ENCODE data around the gene CDYL2.

CDYL2 gene

DNA sequence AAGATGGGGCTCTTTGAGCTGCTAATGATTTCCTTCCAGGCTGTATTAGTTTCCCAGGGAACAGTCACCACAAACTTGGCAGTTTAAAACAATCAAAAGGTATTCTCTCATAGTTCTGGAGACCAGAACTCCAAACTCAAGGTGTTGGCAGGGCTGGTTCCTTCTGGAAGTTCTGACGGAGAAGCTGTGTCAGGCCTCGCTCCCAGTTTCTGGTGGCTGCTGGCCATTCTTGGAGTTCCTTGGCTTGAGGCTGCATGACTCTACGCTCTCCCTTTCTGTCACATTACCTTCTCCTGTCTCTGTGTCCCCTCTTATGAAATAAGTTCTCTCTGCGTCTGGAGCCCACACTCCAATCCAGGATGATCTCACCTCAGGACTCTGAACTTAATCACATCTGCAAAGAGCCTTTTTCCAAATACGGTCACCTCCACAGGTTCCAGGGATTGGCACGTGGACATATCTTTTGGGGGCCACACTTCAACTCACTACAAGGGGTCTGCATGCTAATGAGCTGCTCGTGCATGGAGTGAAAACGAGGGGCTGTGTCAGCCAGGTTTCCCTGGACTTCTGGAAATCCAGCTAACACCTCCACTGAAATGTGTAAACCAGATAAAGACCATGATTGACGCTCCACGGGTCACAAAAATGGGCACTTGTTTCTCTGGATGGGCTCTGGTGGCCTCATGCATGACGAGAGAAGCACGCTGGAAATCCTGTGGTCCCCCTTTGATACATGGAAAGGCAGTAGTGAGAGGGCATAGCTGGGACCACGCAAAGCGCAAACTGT lies 185.3 kb downstream of the CDYL2 start:
- no peak for DNase-seq

GRCh38 chr16:80616362-80616761 lies 188.0 kb downstream of the CDYL2 start:
- no peak for DNase-seq

DNA sequence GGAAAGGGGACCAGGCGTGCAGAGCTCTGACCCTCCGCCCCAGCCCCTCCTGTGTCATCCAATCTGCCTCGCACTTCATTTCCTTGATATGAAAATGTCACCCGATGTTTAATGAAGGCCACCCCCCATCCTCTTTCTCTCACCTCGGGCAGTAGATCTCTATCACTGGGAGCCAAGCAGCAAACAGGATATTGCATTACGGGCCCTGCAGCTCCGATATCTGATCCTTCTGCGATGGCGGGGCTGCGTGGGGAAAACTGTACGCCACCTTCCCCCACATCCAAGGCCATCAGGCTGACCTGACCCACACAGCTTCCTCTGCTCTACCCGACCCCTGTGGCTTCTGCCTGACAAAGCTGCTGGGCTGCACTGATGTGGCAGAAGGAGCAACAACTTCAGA lies 188.7 kb downstream of the CDYL2 start:
- no peak for DNase-seq

DNA sequence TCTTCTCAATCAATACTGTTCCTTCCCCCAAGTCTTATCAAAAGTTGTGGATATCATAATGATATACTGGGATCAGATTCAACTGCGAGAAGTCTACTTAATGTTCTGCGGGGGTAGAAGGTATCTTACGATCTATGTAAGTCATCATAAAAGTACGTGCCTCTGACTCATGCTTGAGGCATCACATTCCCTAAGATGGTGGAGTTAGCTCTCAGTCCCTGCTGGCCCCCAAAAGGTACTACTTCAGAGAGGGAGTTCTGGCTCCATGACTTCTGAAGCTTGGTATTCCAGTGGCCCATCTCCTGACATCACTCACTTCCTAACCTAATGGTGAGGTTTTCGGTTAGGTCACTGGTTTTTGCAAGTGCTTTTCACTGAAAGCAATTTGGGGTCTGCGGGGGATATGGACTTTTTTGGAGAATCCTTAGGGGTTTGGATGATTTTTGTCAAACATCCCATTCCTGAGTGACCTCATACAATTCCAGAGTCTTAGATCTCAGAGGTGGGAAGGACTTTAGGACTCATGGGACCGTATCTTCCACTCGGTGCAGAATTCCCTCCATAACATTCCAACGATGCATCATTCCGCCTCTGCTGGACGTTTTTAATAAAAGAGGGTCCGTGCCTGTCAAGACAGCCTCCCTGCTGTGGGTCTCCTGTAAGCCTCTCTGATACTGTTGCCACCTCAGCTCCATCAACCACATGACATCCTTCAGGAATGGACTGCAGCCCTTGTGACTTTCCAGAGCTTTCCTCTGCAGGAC lies 189.3 kb downstream of the CDYL2 start:
- DNase-seq, result no peak

DNA sequence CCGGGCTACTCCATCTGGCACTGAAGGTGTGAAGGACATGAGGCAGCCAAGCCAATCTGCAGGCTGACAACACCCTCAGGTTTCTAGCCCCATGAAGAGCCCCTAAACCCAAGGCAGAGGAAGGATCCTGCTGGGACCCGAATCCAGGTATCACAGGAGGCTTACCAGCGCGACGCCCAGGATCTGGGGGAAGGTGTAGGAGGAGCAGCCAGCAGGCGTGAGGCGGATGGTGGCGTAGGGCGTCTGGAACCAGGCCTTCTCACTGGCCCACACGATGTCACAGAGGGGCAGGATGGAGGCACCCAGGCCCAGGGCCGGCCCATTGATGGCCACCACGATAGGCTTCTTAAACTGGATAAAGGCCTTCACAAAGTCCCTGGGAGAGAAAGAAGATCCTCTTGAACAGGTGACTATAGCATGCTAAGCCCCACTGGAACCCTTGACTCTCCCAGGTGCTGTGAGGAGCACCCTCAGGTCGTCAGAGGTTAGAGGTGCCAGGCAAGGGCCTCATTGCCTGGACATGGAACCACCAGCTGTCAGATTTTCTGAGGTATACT lies 191.9 kb downstream of the CDYL2 start:
- DNase-seq, result no peak

DNA sequence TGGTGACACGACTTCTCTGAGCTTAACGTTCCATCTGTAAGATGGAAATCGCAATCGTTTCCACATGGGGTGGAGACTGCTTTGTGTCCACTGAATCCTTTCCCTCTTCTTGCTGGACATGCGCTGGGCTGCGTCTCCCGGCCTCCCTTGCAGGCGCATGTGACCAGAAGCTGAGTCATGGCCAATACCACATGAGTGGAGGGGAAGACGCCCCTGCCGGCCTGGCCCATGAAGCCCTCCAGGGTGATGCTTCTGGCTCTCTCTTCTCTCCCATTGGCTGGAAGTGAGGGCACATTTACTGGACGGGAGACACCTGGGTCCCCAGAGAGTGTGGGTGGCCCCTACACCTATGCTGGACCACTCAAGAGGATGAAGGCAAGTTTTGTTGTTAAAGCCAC lies 192.5 kb downstream of the CDYL2 start:
- DNase-seq, result no peak

DNA sequence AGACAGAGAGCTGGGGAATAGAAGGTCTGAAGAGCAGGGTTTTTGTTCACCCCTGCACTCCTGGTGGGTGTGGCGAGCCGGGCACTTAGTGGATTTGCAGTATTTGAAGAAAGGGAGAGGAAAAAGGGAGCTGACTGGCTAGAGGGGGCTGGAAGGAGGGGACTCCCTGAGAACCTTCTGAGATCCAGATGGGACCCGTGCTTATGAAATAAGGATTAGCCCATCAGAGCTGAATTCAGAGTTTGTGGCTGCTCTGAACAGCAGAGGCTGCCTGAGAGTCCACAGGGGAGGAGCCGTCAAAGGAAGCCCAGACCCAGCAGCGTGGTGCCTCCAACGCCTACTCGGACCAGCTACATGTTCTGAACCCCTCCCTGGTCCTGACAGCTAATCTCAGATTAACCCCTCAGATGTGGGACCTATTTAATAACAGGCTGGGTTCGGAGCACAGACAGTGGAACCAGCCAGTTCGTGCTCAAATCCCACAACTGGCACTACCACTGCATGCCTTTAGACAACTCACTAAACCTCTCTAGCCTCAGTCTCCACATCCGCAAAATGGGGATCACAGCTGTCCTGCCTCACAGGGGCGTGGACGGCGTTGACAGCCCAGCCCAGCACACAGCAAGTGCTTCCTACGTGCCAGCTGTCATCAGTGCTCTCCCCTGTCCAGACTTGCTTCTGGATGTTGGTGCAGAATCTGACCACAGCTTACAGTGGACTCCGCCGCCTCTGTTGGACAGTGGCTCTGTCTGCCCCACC lies 193.0 kb downstream of the CDYL2 start:
- no peak for DNase-seq

DNA sequence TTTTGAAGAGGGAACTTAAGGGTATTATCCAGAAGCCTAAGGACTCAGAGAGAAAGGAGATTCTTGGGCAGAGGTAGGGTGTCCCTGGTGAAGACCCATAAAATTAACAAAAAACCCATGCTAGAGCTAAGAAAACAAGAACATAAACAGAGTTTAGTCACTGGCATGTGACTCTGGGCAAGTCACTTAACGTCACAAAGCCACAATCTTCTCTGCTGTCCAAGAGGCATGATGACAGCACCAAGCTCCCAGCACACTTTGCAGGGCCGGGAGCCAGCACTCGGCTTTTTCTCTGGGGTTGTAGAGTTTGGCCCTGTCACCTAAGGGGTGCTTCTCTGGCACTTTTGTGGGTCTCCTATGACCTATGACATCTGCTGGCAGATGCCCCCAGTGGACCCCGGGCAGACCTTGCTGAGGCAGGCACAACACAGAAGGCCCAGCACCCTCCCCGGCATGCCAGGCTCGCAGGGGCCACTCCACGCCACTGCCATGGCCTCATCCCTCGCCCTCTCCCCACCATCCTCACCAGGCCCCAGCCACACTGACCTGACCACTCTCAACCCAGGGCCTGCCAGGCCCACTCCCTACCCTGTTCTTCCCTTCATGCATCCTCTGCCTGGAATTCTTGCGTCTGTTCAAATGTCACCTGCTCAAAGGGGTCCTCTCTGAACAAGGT lies 193.8 kb downstream of the CDYL2 start:
- DNase-seq, result no peak

- DNase-seq, result no peak
Measured at GRCh38 chr16:80608946-80609345, 195.5 kb downstream of the CDYL2 start.

- DNase-seq, result no peak
Measured at GRCh38 chr16:80607204-80607603, 197.2 kb downstream of the CDYL2 start.

DNA sequence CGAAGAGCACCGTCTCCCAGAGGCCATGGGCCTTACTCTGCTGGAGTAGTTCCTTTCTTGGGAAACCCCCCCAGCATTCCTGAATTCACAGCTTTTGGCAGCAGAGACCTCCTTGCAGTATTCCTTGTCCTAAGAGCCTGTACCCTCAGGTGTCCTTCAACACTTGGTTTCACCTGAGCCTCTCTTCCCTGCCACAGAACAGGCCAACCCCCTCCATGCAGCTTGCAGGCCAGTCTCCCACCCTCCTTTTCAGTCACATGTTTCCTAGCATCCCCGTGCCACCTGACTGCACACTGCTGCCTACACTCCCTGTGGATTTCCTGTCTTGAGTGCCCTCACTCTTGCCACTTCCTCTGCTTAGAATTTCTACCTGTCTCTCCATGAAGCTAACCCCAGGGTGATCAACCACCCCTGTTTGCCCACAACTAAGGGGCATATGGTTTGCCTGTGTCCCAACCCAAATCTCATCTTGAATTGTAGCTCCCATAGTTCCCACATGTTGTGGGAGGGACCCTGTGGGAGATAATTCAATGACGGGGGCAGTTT lies 198.1 kb downstream of the CDYL2 start:
- DNase-seq, result no peak

DNA sequence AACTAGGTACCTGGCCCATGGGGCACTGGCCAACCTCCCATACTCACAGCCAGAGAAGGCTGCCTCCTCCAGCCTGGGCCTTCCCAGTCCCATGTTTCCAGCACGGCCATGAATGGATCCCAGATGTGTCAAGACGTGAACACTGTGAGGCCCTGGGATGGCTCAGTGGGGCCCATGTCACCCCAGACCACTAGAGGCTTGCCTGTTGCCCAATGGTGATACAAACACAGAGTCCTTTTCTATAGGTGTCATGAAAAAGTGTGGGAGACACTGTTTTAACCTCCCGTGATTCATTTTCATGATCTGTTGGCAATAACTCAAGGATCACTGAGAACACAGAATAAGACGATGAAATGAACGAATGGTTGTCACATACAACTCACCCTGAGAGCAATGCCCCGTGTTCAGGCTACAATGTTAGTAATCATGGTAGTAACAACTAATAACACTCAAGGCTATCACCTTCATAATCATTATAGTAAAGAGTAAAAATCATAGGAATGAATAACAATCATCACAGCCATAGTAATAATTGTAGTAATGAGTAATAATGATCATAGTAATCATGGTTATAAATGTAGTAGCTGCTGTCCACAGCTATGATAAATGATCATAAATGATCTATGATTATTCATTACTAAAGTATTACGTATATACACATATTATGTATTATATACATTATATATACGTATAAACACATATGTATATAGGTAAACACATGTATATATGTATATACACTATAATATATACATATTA lies 199.6 kb downstream of the CDYL2 start:
- DNase-seq, result no peak

GRCh38 chr16:80602894-80603293 lies 201.5 kb downstream of the CDYL2 start:
- DNase-seq, result no peak

GRCh38 chr16:80601182-80601581 lies 203.2 kb downstream of the CDYL2 start:
- DNase-seq, result no peak

DNA sequence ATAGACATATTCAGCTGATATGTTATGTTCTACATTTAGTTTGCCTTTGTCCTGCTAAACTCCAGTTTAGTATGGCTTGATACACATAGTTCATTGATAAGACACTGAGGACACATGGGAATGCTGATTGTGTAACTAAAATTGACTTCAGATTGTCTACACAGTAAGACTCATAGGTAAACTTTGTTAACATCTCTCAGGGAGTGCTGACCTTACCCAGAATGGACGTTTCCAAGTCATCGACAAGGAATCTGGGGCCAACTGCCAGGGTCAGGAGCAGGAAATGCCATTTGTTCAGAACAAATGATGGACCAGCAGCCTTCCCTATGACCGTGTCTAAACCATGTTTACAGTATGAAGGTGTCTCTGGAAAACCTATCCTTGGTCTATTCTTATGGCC lies 204.9 kb downstream of the CDYL2 start:
- no peak for DNase-seq

GRCh38 chr16:80596507-80597207 lies 207.7 kb downstream of the CDYL2 start:
- DNase-seq, result no peak

DNA sequence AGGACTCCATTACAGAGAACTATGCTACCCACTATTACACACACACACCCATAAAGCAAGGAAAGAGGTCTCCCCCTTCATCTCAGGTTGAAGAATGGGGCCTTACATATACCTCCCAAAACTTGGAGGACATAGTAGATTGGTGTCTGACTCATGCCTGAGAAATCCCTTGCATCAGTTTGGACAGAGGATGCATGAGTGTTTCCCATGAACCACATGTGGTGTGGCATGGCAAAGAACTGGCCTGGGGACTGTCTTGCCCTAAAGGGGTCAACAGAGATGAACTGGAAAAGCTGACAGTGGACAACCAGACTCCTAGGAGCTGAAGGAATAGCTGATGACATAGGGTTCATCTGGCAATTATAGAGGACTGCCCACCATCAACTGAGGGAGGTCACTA lies 209.6 kb downstream of the CDYL2 start:
- no peak for DNase-seq

DNA sequence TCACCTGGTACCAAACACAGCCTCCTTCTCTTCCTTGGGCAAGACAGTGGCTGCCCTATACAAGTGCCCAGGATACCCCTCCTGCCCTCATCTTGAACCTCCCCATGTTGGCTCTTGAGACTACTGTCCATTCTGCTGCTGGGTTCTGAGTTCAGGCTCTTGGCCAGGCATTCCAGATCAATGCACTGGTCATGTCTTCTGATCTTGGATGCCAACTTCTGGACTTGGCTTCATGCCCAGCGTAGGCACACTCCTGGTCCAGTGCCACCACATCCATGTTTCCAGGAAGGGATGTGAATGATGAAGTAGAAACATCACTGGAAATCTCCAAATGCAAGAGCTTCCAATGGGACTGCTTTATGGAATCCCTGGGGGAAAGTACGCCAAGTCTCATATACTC lies 212.1 kb downstream of the CDYL2 start:
- DNase-seq, result no peak

DNA sequence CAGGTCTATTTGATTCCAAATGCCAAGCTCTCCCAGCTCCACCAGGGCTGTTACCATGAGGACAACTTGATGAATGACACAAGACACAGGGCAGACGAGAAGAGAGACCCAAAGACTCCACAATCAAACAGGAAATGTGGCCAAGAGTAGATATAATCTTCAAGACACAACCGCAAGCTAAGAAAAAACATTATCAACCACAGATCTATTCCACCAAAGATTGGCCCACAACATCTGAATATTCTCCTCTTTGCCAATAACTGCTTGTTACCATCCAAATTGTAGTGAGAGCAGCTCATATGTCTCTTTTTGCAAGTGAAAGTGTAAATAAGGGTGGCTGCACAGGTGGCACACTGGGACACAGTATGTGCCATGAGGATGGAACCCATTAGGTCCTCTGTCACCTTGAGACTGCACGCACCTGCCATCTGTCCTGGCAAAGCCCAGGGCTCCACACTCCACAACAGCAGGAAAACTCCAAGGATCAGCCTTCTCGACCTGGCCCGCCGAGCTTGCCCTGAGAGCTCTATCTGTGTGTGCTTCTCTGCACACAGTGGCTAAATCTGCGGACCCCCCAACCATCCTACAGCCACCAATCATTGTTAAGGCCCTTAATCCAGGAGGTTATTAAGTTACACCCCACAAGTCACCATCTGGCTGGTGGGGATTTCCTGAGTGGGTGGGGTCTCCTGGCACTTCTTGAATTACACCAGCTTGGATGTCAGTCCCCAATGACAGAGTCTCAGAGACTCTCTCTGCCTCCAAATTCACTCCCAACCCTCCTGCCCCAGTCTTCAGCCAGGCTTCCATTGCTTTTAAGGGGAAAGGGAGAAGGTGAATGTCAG lies 213.1 kb downstream of the CDYL2 start:
- DNase-seq, result no peak

DNA sequence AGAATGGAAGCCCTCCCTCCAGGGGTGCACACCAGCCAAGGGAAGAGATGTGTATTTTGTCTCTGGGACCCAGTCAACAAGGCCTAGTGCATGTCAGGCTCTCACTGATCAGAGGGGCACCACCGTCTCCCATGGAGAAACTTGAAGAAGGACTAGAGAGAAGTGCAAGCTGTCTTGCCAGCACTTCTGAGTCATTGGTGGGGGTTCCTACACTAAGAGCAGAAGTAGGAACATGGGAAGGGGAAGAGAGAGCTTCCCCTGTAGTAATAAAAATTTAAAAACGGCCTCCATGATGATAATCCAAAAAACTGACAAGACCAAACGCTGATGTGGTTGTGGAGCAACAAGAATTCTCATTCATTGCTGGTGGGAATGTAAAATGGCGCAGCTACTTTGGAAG lies 217.3 kb downstream of the CDYL2 start:
- DNase-seq, result no peak
